OCI-LY3 (cell line): ENCODE results near the gene RUSF1.

Experiments
- H2AFZ ChIP-seq: fragments of 200-600, 300-600 bp; shearing (Covaris generic); 2 replicates; pipeline ENCODE4 v1.6.0; 2014; ENCODE audit warnings: antibody characterized with exemption, low read depth, low read length
- H3K27ac ChIP-seq: fragments of 200-600, 300-600 bp; sonication (generic); 2 replicates; pipeline ENCODE4 v1.5.1; 2014; ENCODE audit warnings: mild to moderate bottlenecking, low read length, moderate library complexity, mixed read lengths
- H3K27me3 ChIP-seq: fragments of 200-600, 300-600 bp; sonication (generic); 2 replicates; pipeline ENCODE4 v1.6.1; 2014; ENCODE audit warnings: low read depth, low read length, mixed read lengths
- H3K36me3 ChIP-seq: fragments of 200-600, 300-600 bp; sonication (generic); replicated peaks from 2 replicates; pipeline ENCODE3; 2014; ENCODE audit warnings: low read depth, low read length, mixed read lengths
- H3K4me1 ChIP-seq: fragments of 300-600, 200-600 bp; sonication (generic); 2 replicates; pipeline ENCODE4 v1.6.1; 2014; ENCODE audit warnings: low read length, mixed read lengths
- H3K4me2 ChIP-seq: fragments of 200-600, 300-600 bp; sonication (generic); 2 replicates; pipeline ENCODE4 v1.6.1; 2014; ENCODE audit warnings: low read length, mixed read lengths
- H3K4me3 ChIP-seq: fragments of 300-600, 200-600 bp; sonication (generic); 2 replicates; pipeline ENCODE4 v1.5.1; 2014; ENCODE audit warnings: antibody characterized with exemption, mild to moderate bottlenecking, low read length, moderate library complexity
- H3K79me2 ChIP-seq: fragments of 300-600, 200-600 bp; shearing (Covaris generic); 2 replicates; pipeline ENCODE4 v1.6.1; 2014; ENCODE audit warnings: mild to moderate bottlenecking, low read length, mixed read lengths
- H3K9ac ChIP-seq: fragments of 300-600, 200-600 bp; shearing (Covaris generic); 2 replicates; pipeline ENCODE4 v1.6.0; 2014; ENCODE audit warnings: mild to moderate bottlenecking, low read length, moderate library complexity
- H3K9me3 ChIP-seq: fragments of 200-600, 300-600 bp; shearing (Covaris generic); 2 replicates; pipeline ENCODE4 v1.6.1; 2014; ENCODE audit warnings: low read length, mixed read lengths; ENCODE audit not compliant: insufficient read depth
- H4K20me1 ChIP-seq: fragments of 200-600, 300-600 bp; sonication (generic); 2 replicates; pipeline ENCODE4 v1.6.1; 2016; ENCODE audit warnings: low read length, mixed read lengths; ENCODE audit not compliant: insufficient read depth
- EZH2phosphoT487 ChIP-seq: fragments of 200-600 bp; shearing (Covaris generic); IDR thresholded peaks from 2 replicates; pipeline ENCODE4 v1.6.1; 2018; ENCODE audit warnings: antibody characterized with exemption, mixed run types, low read depth
- TF ChIP-seq, protein P1 (sequence below): fragments of 200-600, 300-600 bp; sonication (generic); IDR thresholded peaks from 2 replicates; pipeline ENCODE4 v1.5.1; 2014; ENCODE audit warnings: antibody characterized with exemption, low read length, low read depth

RUSF1 gene

DNA sequence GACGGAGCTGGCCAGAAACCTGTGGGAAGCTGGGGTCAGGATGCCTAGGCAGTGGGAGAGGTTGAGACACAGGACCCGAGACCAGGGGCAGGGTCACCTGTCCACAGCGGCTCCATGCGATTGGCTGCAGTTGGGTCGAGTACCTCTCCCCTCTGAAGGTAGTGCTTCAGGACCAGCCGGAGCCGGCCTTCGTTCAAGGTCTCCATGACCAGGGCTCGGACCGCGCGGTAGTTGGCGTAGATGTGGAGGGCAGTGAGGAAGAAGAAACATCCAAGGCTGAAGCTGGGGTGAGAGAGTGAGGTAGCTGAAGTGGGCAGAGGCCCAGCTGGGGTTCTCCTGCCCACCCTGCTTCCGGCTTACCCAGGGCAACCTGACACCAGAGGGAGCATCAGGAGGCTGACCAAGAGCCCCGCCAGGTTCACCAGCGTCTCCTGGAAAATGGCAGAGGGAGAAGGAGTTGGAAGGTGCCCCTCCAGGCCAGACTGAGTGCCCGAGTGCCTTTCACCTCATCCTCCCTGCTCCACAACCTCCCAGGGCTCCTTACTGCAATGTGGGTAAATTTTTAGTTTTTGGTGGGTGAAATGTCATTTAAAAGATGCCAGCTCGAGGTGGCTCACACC, 14.6 kb downstream of the RUSF1 start:
- no peaks in the 10 kb centered on the region for H3K27me3 ChIP-seq
- no peaks in the 10 kb centered on the region for H3K9me3 ChIP-seq
- H3K9ac ChIP-seq = no peak overlapping the region
- H3K36me3 ChIP-seq = peaks cover 12% of the 10 kb centered on the region
- no peak overlapping the region for H3K27ac ChIP-seq
- no peaks in the 10 kb centered on the region for H3K4me1 ChIP-seq
- no peak overlapping the region for H3K4me2 ChIP-seq
- no peaks in the 10 kb centered on the region for H3K79me2 ChIP-seq
- no peak overlapping the region for H2AFZ ChIP-seq
- H4K20me1 ChIP-seq = no peaks in the 10 kb centered on the region
- TF ChIP-seq, protein P1, sequence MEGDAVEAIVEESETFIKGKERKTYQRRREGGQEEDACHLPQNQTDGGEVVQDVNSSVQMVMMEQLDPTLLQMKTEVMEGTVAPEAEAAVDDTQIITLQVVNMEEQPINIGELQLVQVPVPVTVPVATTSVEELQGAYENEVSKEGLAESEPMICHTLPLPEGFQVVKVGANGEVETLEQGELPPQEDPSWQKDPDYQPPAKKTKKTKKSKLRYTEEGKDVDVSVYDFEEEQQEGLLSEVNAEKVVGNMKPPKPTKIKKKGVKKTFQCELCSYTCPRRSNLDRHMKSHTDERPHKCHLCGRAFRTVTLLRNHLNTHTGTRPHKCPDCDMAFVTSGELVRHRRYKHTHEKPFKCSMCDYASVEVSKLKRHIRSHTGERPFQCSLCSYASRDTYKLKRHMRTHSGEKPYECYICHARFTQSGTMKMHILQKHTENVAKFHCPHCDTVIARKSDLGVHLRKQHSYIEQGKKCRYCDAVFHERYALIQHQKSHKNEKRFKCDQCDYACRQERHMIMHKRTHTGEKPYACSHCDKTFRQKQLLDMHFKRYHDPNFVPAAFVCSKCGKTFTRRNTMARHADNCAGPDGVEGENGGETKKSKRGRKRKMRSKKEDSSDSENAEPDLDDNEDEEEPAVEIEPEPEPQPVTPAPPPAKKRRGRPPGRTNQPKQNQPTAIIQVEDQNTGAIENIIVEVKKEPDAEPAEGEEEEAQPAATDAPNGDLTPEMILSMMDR = no peak
- TF ChIP-seq EZH2phosphoT487 = no peak
- H3K4me3 ChIP-seq = no peak overlapping the region

DNA sequence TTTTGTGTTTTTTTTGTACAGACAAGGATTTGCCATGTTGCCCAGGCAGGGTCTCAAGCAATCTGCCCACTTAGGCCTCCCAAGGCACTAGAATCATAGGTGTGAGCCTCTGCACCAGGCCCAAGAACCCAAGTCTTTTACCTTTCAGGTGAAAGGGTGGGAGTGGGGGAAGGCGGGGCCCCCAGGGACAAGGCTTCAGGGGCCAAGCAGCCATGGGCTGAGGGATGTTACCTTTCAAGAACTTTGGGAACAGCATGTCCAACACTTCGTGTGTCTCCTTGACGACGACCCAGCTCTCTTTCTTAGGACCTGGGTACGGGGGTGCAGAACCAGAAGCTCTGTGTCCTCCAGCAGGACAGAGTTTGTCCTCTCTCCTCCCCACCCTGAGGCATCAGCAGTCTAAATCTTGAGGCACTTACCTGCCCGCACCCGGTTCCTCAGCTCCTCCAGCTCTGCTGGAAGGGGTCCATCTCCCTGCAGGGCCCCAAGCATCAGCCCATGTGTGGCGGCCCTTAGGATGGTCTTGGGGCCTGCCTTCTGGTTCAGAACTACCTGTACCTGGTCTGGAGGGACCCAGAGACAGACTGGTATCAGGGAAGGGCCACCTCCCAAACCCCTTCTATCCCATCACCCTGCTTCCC, 16.3 kb downstream of the RUSF1 start:
- Histone ChIP-seq H3K27me3 (no peaks in the 10 kb centered on the region), H2AFZ (no peak overlapping the region), H3K79me2 (no peaks in the 10 kb centered on the region), H3K36me3 (peaks cover 13% of the 10 kb centered on the region), H3K4me3 (no peak overlapping the region), H3K9me3 (no peaks in the 10 kb centered on the region), H3K27ac (no peak overlapping the region), H4K20me1 (no peaks in the 10 kb centered on the region), H3K9ac (no peak overlapping the region), H3K4me2 (no peak overlapping the region), H3K4me1 (no peaks in the 10 kb centered on the region)
- no peak for TF ChIP-seq EZH2phosphoT487
- TF ChIP-seq, protein P1 = no peak

DNA sequence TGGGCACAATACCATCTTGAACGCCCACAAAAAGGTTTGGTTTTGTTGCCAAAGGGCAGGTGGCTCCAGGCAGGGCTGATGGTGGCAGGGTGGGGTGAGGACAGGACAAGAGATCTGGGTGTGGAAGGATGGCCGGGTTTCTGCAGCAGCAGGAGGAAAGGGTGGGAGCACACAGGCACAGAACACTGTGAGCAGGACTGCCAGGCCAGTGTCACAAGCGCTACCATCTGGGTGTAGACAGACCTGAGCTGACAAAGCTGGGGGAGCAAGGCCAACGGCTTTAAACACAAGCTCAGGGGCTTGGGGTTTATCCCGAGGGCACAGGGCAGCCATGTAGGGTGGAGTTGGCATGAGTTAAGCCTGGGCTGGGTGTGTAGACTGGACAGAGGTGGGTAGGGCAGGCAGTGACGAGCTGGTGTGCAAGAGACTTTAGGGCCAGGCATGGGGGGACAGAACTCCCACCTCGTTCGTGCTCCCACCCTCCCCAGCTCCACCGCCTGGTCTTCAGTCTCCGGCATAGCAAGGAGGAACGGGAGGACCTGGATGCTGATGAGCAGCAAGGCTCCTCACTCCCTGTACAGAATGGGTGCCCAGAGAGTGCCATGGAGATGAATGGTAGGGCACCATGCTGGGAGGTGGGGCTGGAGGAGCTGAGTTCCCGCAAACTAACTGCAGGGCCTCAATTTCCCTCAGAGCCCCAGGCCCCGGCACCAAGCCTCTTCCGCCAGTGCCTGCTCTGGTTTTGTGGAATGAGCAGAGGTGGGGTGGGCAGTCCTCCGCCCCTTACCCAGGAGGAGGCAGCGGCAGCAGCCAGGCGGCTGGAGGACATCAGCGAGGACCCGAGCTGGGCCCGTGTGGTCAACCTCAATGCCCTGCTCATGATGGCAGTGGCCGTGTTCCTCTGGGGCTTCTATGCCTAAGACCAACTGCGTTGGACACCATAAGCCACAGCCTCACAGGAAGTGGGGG, 18.3 kb downstream of the RUSF1 start:
- H3K36me3 ChIP-seq = peaks cover 13% of the 10 kb centered on the region
- no peaks in the 10 kb centered on the region for H3K9me3 ChIP-seq
- no peak overlapping the region for H3K9ac ChIP-seq
- TF ChIP-seq, protein P1 = no peak
- H3K27me3 ChIP-seq = no peaks in the 10 kb centered on the region
- H3K4me3 ChIP-seq = no peak overlapping the region
- H3K27ac ChIP-seq = no peak overlapping the region
- H3K79me2 ChIP-seq = no peaks in the 10 kb centered on the region
- no peaks in the 10 kb centered on the region for H3K4me1 ChIP-seq
- H4K20me1 ChIP-seq = no peaks in the 10 kb centered on the region
- H3K4me2 ChIP-seq = no peak overlapping the region
- no peak overlapping the region for H2AFZ ChIP-seq

DNA sequence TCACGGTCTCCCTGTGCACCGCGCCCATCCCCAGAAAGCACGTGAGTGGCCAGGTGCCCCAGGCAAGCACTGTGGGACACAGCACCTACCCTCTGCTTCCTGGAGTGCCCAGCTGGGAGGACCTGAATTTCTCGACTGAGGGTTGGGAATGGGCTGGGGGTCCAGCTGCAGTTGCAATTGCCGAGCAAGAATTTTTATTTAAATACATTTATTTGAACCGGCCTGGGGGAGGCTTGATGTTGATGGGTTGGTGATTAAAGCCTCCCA, 19.0 kb downstream of the RUSF1 start:
- Histone ChIP-seq H3K27ac (no peak overlapping the region), H3K4me3 (no peak overlapping the region)

More for the DNA sequence above, 19.0 kb downstream of the RUSF1 start:
- Histone ChIP-seq H2AFZ (no peak overlapping the region), H3K27me3 (no peaks in the 10 kb centered on the region), H3K79me2 (no peaks in the 10 kb centered on the region), H3K9me3 (no peaks in the 10 kb centered on the region), H3K4me1 (no peaks in the 10 kb centered on the region), H3K4me2 (no peak overlapping the region), H3K36me3 (peaks cover 13% of the 10 kb centered on the region), H4K20me1 (no peaks in the 10 kb centered on the region), H3K9ac (no peak overlapping the region)
- TF ChIP-seq, protein P1 = no peak
- TF ChIP-seq EZH2phosphoT487 = no peak
